AG04449 (cell line): Measurements from ENCODE around the gene RBM46.

Source experiments
- CTCF ChIA-PET: fragments of 350-600 bp; formaldehyde crosslinking; extraction: SDS; loops from one replicate; lab custom pipeline; 2021; ENCODE audit warnings: antibody characterized with exemption; lab: Yijun Ruan, JAX
- POLR2A ChIA-PET: fragments of 400-600, 350-600 bp; formaldehyde crosslinking; extraction: SDS; loops from one replicate; lab custom pipeline; 2020; ENCODE audit warnings: antibody characterized with exemption, inconsistent platforms; lab: Yijun Ruan, JAX
- DNase-seq: peaks from one replicate; pipeline ENCODE4 v3.0.0-alpha.2; 2010; ENCODE audit warnings: low read depth, low spot score
- H3K4me3 ChIP-seq: 2 replicates; pipeline ENCODE4 v1.5.1; 2011; ENCODE audit warnings: low read depth, mild to moderate bottlenecking, control low read depth, low read length
- CTCF ChIP-seq: IDR thresholded peaks from one replicate; pipeline ENCODE4 v1.5.1; 2011; ENCODE audit warnings: mild to moderate bottlenecking, moderate library complexity, low read length, control low read depth, inconsistent platforms; ENCODE audit not compliant: insufficient read depth; ENCODE audit errors: missing control alignments

The RBM46 gene

GRCh38 chr4:154740462-154740861, 40.6 kb upstream of the RBM46 start:
- no peak overlapping the region for H3K4me3 ChIP-seq
- ChIA-PET CTCF (no interaction called here), POLR2A (no interaction called here)
- DNase-seq = no peak
- no peak for TF ChIP-seq CTCF

GRCh38 chr4:154741131-154741665, 39.9 kb upstream of the RBM46 start:
- POLR2A ChIA-PET = no interaction called here
- DNase-seq = no peak
- CTCF ChIA-PET = no interaction called here
- no peak for TF ChIP-seq CTCF
- H3K4me3 ChIP-seq = no peak overlapping the region

- TF ChIP-seq CTCF = no peak
- no peak overlapping the region for H3K4me3 ChIP-seq
- CTCF ChIA-PET = no interaction called here
- DNase-seq = no peak
- POLR2A ChIA-PET = no interaction called here
Measured at GRCh38 chr4:154741922-154742850, 38.9 kb upstream of the RBM46 start.

- no peak for DNase-seq
- no peak for TF ChIP-seq CTCF
- CTCF ChIA-PET = no interaction called here
- H3K4me3 ChIP-seq = peak within 1 kb of the TSS; percentile 6; the same call in 1 of the 2 replicates
- POLR2A ChIA-PET = no interaction called here
Measured at GRCh38 chr4:154743683-154744340, 37.3 kb upstream of the RBM46 start, which contains the start of gene LRAT. Gene LRAT (plus strand): TSS chr4:154744000. CDS start chr4:154744327, 327 bp downstream.

GRCh38 chr4:154744341-154744926, 36.6 kb upstream of the RBM46 start:
- ChIA-PET POLR2A (no interaction called here), CTCF (no interaction called here)
- TF ChIP-seq CTCF = no peak
- DNase-seq = no peak
- H3K4me3 ChIP-seq = no peak overlapping the region

- ChIA-PET POLR2A (no interaction called here), CTCF (no interaction called here)
- no peak for DNase-seq
- no peak overlapping the region for H3K4me3 ChIP-seq
- no peak for TF ChIP-seq CTCF
Measured at GRCh38 chr4:154757713-154758112, 23.4 kb upstream of the RBM46 start.
